GM18868 (cell line): Measurements from ENCODE around the gene PBRM1.

Source experiments
- ATAC-seq: cut with Tn5 transposase; IDR thresholded peaks from one replicate; pipeline ENCODE4 v1.9.1; 2021; ENCODE audit warnings: mild to moderate bottlenecking, moderate library complexity; ENCODE audit not compliant: unreplicated experiment

The PBRM1 gene

DNA sequence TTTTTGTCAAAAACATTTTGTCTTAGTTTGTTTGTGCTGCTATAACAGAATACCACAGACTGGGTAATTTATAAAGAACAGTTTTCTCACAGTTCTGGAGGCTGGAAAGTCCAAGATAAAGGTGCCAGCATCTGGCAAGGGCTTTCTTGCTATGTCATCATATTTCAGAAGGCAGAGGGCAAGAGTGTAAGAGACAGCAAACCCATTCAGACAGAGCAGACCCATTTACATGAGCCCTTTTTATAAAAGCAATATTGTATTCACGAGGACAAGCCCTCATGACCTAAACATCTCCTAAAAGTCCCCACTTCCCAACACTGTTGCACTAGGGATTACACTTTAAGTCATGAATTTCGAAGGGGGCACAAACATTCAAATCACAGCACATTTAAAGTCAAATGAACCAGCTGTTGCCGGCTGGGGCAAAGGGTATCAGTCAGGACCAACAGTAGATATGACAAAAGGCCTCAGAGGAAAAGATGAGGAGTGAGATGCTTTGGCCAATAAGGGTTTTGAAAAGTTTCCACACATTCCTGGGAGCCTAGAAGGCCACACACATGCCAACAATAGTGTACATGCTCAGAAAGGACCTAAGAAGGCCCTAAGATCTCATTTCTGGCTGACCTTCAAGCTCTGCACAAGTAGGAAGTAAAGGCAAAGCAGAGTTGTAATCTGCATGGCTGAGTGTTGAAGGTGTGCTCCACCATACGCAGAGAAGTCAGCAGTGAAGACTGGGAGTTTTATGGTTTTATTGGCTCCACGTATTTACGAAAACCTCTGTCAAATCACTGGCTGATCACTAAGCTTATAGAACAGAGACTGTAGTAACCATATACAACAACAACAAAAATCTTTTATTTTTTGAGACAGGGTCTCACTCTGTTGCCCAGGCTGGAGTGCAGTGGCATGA is 111.4 kb downstream of the PBRM1 start:
- ATAC-seq: no peak

DNA sequence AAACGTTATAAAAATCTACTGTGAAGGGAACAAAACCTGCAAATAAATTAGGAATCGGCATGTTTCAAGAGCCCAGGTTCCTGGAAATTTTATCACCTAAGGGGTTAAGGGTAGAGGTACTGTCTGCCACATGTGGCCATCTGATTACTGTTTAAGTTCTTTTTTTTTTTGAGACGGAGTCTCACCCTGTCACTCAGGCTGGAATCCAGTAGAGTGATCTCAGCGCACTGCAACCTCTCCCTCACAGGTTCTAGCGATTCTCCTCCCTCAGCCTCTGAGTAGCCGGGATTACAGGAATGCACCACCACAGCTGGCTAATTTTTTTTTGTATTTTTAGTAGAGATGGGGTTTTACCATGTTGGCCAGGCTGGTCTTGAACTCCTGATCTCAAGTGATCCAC is 113.5 kb downstream of the PBRM1 start:
- ATAC-seq: no peak

DNA sequence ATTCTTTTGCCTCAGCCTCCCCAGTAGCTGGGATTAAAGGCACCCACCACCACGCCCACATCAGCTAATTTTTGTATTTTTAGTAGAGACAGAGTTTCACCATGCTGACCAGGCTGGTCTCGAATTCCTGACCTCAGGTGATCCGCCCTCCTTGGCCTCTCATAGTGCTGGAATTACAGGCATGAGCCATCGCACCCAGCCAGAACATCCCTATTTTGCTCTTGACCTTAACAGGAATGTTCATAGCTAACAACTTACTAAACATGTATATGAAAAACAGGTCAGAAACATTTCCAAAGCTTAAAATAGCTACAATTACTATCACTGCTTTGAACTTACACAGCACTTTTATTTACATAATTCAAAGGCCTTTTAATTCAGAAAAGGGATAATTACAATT is 115.6 kb downstream of the PBRM1 start:
- no peak for ATAC-seq

DNA sequence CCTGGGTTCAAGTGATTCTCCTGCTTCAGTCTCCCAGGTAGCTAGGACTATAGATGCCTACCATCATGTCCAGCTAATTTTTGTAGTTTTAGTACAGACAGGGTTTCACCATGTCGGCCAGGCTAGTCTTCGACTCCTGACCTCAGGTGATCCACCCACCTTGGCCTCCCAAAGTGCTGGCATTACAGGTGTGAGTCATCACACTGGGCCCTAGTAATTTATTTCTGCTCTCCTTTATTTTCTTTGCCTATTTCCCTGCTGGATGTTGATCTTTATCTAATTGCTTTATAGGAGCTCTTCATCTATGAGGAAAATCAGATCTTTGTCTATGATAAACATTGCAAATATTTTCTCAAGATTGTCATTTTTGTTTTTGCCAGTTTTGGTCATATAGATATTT is 117.6 kb downstream of the PBRM1 start:
- no peak for ATAC-seq

DNA sequence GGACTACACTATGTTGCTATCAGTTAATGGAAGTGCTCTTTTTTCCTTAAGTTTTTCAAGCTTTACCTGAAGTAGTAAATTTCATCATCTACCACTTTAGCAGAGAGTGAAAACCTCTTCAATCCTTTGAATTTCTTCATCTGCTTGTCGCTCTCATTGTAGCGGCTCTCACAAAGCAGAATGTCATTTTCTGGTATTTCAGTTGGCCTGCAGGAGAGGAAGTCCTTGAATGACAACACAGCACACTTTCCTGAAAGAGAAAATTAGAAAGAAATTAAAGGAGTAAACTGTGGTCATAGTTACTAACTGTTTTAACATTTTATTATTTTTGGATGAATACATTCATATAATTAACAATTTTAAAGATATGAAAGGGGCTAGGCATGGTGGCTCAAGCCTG is 121.7 kb downstream of the PBRM1 start:
- no peak for ATAC-seq

DNA sequence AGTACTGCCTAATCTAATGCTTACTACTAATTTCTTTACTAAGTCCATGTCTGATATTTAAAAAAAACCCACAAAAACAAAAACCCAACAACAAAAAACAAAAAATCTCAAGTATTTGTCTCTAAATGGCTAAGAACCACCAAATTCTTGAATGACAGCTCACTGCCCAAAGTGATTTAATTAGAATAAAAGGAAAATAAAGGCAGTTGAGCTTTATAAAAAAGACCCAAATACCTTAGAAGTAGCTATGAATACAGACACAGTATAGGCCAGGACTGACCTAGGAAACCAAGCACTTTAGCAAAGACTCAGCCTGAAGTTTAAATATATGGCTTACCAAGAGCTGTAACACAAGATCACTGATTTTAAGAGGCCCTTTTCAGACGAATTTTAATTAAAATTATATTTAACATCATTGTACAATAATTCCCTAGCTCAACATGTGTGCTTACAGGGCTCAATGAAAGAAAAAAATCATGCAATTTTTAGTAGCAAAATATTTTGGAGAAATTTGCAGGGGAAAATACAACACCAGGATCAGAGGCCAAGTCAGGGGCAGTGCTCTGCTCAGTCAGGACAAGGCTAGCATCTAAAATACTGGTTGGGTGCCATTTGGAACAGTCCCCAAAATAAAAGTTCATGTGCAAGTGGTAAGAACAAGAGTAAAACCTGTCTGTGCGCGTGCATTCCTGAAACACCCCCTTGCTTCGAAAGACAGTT is 124.5 kb downstream of the PBRM1 start:
- no peak for ATAC-seq

DNA sequence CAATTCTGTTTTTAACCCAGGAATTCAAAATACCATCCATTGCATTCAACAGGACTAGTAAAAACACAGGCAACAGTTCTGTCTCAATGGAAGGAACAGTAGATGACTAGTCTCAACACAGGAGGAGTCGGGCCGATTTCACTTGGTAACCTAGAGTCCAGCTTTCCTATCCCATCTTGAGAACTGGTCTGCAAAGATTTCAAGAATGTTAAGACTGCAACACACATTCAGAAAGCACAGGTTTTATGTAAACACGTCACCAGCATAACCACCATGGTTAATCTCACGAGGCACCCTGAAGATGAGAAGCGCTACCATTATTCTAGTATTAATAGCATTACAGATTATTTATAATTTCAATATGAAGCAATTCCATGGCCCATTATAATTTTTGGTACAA is 127.3 kb downstream of the PBRM1 start:
- ATAC-seq: no peak

DNA sequence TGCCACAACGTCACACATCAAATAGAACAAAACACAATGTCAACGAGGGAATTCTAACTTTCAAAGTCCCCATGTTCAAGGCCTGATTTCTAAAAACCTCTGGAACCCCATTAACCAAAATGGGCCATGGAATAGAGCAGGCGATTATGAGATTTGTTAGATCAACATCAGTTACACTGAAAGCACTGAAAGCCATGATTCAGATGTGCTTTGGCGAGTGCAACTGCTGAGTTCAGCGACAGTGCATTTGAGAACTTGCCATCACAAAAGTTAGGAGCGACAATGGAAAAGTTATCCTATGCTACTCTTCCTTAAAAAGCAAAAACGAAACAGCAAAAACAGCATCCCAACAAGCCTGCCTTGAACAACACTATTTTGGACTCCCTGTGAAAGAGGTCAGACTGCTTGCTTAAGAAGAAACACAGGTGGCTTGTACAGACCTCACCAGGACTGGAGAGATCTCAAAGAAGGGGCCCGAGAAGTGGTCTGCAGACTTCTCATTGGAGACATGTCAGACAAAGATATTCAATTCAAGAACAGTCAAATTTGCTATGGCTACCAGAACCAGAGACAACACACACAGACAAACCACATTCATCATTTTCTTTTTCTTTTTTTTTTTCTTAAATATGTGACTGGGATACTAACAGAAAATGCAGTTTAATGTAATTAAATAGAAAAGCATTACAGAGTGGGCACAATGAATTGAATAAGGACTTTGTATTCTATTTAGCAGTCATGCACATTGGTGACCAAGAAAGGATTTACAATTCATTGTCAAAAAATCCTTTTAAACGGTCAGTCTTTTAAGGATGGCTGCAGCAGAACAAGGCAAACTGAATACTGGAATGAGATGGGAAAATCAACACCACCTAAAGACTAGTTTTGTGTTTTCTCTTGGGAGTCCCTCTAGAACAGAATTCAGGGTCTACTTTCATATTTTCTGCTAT is 128.4 kb downstream of the PBRM1 start:
- no peak for ATAC-seq

DNA sequence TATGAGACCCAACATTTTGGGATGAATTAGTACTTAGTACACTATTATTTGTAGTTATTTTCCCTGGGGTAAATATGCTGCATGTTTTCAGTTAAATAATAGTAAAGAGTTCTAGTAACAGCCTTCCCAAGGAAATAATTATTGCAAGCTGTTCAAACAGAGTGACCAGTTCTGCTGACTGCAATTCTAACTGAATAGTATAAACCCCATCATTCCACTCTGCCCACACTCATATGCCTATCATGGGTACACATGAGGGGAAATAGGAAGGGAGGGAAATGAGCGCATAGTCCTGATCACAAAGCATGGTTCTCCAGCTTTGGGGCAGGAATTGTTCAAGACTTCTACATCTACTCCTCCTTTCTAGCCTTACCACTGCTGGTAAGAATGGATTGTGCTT is 130.7 kb downstream of the PBRM1 start:
- no peak for ATAC-seq

DNA sequence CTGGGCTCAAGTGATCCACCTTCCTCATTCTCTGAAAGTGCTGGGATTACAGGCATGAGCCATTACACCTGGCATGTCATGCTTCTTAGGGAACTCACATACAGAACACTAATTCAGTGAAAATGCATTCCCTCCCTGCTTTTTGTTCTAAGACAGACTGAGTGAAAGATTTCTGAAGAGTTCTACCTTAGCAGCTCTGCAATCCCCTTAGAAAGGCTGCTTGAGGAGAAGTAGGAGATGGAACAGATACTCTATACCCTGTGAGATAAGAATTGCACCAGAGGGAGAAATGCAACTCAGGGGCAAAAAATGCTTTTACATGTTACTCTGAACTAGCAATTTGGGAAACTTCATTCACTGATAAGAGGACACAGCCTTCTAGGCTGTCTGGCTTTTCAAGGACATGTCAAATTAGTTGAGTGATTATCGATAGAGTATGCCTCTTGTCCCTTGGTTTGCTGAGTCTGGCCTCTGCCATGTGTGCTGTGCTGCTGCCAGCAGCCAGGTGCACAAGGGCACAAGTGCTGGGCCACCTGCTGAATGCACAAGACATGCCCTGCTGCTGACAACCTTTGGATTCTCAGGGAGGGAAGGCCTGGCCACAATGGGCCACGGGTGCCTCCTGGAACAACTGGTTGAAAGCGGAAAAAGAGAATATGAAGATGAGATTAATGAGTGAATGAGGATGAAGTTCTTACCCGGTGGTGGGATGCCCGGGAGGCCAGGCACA is 131.5 kb downstream of the PBRM1 start:
- no peak for ATAC-seq

DNA sequence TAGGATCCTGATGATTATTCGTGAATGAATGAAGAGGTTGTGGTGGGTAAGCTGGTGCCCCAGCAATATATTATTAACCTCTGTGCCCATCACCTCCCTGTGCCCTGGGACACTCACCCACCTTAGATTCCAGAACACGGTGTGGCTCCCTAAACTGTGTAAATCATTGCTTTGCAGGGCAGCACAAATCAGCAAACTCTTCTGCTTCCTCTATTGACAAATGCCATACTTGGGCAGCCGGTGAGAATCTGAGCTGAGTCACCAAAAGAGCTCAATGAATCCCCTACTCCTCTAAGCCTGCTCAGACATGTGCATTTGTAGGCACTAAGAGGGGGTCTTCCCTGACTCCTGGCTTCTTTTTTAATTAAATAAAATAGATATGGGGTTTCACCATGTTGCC is 133.6 kb downstream of the PBRM1 start:
- ATAC-seq: no peak

DNA sequence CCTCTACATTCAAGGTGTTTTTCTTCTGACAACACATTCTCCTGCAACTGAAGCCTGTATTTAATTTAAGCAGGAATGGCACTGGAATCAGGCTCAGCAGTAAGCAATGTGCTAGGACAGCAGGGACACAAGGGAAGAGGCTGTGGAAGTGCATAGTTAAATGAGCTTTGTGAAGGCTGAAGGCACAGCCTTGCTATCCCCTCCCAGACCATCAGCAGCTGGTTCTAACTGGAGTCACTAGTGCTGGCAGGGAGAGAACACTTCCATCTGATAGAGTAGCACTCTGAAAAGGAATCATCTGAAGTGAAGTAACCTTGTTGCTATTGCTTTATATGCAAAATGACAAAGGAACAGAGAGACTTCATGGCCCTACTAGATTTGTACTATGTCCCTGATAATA is 134.6 kb downstream of the PBRM1 start:
- ATAC-seq: no peak

DNA sequence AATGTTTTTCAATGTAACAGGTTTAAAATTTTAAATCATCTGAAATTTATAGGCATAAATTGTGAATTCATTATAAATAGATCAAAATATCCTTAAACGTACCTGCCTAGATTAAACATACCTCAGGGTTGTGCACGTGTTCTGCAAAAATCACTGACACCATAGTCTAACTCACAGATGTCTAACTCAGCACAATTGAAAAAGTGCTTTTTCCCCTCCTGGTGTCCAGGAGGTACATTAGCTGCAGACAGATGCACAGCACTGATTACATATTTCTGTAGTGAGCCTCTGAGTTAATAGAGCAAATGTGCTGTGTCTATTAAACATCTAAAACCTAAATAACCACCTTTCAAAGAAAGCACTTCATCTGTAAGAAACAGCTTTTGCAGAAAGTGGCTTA is 138.6 kb downstream of the PBRM1 start:
- ATAC-seq: no peak

DNA sequence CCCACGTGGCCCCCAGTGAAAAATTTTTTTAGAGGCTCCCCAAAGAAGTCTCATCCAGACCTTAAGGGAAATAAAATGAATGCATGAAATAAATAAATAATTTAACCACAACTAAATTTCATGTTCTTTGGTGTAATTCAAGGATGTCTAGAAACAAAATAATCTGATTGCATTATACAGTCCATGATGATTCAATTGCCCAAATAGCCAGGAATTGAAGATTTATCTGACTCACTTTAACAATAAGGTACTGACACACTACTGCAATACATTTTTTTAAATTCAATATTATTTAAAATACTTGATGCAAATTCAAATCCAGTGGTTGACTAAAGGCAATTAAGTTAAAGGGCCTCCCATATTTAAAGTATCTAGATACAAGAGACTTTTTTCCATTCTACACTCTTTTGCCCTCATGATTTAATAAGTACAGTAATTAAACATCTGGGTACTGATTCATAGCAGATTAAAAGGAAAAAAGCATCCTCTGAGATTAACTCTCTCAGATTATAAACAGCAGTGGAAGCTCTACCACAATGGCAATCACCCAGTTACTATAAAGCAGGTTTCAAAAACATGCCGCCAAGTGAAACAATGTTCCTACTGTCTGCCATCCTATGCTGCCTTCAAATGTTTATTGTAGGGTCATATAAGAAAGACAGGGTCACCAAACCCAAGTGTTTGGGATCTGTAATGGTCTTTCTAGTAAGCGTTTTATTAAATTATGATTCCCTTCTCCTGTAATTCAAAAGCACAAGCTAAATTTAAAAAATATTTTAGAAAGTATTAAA is 139.4 kb downstream of the PBRM1 start:
- no peak for ATAC-seq

DNA sequence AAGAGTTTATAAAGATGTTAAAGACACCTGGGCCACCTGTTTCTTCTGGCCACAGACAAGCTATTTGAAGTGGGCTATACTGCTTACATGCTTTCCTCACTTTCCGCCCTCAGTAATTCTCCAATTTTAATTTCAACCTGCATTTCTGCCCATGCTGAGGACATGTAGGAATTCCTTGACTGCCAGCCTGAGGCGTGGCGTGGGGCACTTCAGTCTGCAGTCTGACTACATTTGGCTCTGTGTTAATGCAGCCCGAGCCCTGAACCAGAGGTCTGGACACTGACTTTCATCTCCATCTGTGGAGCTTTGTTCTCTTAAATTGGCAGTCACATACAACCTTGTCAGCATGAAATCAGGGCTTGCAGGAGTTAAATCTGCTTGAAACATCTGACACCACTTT is 140.8 kb downstream of the PBRM1 start:
- ATAC-seq: no peak

DNA sequence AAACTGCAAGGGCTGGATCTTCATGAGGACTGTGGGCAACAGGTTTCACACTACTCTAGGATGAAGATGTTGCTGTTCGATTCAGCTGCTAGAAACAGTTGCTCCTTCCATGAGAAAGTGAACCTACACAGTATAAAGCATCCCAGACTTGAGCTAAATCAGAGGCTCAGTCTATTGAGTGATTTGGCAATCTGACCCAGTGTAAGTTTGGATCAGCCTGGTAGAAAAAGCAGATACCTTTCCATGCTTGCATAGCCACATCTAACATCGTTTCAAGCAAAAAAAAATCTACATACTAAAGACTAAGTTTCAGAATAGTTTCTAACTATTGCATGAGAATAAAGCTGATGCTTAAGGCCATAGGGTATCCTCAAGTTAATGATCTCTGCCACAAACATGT is 144.7 kb downstream of the PBRM1 start:
- ATAC-seq: no peak

DNA sequence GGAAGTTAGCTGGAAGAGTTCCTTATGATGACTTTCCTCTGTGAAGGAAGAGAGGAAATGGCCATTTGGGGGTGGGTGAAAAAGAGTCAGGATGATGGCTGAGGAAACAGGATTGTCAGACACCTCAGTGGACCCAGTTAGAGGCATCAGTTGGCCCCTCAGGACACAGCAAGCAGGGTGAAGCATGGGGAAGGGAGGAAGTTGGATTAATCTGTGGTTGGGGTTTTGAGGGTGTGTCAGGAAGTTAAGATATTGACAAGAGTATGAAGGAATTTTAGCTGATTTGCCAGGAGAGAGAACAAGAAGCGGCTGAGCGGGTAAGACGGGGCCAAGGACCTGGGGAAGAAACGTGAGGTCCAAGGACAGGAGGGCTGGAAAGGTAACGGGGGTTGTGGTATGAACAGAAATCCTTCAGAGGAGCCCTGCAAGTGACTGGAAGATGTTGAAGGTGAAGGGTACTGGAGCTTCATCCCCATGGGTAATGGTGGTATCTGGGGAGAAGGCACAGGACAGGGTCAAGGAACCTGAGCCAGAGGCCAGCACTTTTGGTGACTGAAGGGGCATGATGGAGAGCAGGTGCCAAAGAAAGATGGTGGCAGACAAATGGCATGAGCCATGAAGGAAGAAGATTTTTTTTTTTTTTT is 146.6 kb downstream of the PBRM1 start:
- ATAC-seq: no peak

DNA sequence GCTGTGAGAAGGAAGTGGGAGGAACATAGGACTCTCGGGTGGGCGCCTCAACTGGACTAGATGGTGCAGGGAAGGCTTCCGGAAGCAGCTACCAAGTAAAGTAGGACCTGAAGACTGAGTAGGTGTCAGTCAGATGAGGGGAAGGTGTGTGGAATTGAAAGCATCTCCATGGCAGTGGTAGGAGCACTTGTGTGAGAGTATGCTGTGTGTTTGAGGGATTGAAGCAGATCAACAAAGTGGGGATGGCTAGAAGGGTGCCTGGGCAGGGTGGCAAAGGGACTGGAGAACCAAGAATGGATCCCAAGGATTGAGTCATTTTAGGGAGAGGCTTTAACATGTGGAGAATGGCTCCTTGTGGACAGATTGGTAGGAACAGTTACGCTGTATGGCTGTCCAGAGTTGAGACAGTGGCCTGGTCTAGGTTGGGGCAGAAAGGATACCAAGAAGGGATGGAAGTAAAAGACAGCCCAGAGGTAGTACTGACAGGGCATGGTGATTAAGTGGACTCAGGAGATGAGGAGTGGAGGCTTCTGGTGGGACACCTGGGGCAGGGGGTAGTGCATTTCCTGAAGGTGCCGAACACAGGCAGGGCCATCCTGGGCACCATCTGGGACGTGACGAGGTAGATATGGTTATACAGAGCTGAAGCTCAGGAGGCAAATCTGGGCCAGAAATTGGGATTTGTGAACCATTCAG is 147.8 kb downstream of the PBRM1 start:
- ATAC-seq: no peak

DNA sequence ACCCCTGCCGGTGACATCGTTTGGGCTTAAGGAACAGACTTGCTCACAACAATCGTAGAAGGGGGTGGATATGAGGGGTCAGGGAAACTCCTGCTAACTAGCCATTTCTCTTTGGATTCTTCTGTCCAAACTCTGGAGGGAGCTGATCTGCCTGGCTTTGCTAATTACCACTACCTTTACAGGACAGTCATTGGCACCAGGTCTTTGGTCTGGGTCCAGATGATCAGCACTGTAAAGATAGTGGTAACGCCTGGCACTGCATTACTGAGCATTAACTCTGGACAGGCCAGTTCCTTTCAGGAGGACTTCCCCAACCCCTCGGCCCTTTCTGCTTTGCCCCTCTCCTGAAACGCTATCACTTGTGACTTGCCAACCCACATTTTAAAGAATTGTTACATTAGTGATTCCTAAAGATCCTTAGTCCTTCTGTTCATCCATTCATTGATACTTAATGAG is 148.5 kb downstream of the PBRM1 start:
- ATAC-seq: no peak
